ENCODE measurements around the gene RIC1.
"Not testable (repeated sequence)": the region's sequence is repeated elsewhere in the genome, so short reads cannot be mapped to it uniquely, and the experiment has no call there.

RIC1 gene

GRCh38 chr9:5736563-5737346 is 107.8 kb downstream of the RIC1 start:
- no peak for DNase-seq (ENCODE audit: low spot score)

- no peak for DNase-seq (ENCODE audit: low spot score)
These were observed 114.2 kb downstream of the RIC1 start for GRCh38 chr9:5743109-5743508.

- no peak for DNase-seq (ENCODE audit: low spot score)
These were observed 119.5 kb downstream of the RIC1 start for GRCh38 chr9:5748438-5748837.

- no peak for DNase-seq (ENCODE audit: low spot score)
These were observed 120.4 kb downstream of the RIC1 start for GRCh38 chr9:5749306-5749705.

- DNase-seq (ENCODE audit: low spot score) = no peak
These were observed 121.7 kb downstream of the RIC1 start for GRCh38 chr9:5750569-5750968.

DNA sequence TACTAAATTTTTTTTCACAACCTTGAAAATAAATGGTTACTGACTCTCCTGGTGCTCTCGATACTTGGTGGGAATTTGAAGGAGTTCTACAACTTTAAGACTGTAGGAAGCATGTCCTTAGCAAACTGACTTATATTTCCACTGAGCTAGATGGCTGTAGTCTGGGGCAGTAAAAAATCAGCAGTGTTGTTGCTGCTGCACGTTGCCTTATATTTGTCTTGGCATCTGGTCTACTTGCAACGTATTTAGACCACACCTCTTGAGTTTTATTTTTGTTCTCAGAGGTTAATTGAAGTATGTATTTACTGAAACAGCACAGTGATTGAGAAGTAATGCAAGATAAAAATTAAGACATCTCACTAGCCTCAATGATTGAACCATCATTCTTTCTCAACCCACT is 127.7 kb downstream of the RIC1 start:
- no peak for DNase-seq (ENCODE audit: low spot score)

GRCh38 chr9:5760338-5760737 is 131.4 kb downstream of the RIC1 start:
- no peak for DNase-seq (ENCODE audit: low spot score)

DNA sequence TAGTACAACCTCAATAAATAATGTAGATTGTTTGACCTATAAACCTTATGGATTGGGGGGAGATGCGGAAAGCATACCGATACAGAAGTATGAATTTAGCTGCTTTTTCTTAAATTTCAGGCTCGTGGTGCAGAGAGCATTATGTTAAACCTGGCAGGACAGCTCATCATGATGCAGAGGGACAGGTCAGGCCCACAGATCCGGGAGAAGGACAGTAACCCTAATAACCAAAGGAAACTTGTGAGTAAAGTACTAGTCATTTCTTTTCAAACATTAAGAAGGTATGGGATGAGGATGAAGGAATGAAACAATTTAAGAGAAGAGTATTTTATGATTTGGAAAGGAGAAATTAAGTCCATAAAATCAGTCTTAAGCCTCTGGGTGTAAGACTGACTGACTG is 133.5 kb downstream of the RIC1 start:
- no peak for DNase-seq (ENCODE audit: low spot score)

DNA sequence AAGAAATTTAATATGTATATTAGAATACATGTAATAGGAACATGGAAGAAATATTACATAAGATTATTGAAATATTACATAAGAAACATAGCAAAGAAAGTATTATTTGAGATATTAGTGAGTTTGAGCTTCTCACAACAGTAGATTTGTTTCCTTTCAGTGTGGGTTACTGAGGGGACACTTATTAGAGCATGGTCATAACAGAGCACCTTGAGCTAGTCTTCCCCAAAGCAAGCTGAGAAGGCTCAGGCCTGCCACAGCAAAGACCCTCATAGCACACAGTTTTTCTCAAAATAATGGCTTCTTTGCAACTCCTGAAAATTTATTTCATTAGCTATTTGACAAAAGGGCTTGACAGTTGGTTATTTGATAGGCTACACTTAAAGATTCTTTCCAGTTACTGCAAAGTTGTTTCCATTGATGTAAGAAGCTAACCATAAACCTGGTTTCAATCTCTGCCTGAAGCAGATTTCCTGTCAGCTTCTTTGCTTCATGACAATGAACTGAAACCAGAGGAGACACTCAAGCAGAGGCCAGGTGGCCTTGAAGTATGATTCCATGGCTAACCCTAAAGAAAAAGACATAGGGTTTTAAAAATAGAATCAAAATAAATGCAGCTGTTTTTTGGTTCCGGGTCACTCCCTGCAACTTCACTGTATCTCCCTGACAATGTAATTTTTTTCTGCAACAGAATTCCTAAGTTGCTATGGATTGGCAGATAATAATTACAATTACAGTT is 135.4 kb downstream of the RIC1 start:
- no peak for DNase-seq (ENCODE audit: low spot score)

GRCh38 chr9:5767968-5768932 is 139.3 kb downstream of the RIC1 start:
- no peak for DNase-seq (ENCODE audit: low spot score)

DNA sequence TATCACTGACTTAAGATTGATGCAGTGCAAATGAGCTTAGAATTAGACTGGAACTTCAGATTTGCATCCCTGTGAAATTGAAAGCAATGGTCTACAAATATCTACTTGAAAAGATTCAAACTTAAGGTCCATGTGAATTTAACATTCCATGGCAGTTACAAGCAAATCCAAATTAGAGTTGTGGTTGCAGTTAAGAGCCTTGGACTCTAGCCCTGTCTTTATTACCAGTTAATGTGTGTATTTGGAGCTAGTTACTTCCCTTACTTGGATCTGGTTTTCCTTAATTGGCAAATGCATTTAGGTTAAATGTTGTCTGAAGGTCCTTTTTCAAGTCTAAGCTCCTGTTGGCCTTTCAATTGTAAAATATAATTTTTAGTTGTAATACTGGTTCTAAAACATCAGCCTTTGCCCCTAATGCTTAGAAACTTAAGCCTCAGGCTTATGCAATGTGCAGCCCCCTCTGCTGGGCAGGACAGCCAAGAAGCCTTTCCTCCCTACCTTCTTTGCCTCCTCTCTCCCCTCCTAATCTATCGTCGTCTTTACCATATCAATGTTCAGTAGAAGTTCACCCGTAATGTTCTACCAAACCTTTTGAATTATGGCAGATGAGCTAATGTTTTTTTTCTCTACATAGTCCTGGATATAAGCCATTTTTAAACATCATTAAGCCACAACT is 144.6 kb downstream of the RIC1 start:
- DNase-seq (ENCODE audit: low spot score) = peak; percentile 12

DNA sequence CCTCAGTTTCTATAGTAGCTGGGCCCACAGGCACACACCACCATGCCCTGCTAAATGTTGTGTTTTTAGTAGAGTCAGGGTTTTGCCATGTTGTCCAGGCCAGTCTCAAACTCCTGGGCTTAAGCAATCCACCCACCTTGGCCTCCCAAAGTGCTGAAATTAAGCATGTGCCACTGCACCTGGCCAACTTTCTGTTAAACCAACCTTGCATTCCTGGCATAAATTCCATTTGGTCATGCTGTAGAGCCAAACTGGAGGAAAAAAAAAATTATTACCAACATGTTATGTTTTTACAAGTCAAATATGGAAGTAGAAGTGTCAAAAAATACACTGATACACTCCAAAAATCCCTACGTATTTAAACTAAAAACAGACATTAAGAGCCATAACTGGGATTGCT is 149.9 kb downstream of the RIC1 start:
- DNase-seq (ENCODE audit: low spot score) = no peak

- DNase-seq (ENCODE audit: low spot score) = not testable (repeated sequence)
These were observed 150.9 kb downstream of the RIC1 start for GRCh38 chr9:5779705-5780218.

DNA sequence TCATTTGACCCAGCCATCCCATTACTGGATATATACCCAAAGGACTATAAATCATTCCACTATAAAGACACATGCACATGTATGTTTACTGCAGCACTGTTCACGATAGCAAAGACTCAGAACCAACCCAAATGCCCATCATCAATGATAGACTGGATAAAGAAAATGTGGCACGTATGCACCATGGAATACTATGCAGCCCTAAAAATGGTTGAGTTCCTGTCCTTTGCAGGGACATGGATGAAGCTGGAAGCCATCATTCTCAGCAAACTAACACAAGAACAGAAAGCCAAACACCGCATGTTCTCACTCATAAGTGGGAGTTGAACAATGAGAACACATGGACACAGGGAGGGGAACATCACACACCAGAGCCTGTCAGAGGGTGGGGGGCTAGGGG is 154.5 kb downstream of the RIC1 start:
- DNase-seq (ENCODE audit: low spot score) = not testable (repeated sequence)

DNA sequence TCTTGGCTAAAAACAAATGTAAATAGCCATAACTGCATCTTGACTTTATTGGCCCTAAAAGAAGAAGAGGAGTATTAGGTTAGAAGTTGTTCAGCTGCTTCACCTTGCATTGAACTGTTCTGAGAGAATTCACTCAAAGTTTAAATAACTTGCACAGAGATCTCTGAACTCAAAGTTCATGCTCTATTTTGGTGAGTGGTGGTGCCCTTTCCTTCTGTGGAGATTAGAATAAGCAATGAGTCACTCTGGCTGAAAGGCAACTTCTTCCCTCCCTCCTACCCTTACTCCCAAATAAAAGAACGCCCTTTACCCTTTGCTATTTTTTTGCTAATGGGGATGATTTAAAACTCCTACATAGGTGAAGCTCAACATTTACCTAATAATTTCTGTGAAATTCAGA is 155.1 kb downstream of the RIC1 start:
- DNase-seq (ENCODE audit: low spot score) = no peak

DNA sequence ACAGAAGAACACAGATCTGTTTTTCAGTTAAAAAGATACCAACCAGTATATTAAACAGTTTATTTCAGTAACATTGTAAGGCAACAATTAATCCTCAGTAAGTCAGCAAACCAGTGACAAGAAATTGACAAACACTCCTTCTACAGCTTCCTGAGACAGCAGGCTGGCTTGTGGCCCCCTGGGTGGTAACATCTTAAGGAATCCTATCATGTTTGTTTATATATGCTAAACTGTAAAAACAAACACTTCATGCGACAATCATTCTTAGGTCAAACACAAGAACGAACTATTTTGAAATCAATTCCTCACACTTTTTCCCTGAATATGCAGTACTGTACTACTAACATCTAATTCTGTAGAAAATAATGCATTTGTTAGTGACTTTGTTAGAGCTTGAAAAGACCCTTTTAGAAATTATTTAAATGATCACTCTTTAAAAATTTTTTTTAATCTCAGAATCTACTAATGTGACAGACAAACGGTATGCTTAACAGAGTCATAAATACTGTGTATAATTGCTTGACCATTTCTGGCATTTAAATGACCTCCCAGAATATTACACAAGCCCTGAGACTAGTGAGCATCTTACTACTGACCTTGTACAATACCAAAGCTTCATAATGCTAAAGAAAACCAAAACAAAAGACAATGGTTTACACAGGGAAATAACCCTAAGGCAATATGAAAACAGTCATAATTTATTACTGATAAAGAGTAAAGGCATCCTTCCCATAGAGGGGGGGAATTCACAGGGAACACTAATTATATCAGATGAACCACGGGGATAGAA is 155.8 kb downstream of the RIC1 start:
- DNase-seq (ENCODE audit: low spot score) = no peak

GRCh38 chr9:5786370-5787127 is 157.6 kb downstream of the RIC1 start:
- no peak for DNase-seq (ENCODE audit: low spot score)

DNA sequence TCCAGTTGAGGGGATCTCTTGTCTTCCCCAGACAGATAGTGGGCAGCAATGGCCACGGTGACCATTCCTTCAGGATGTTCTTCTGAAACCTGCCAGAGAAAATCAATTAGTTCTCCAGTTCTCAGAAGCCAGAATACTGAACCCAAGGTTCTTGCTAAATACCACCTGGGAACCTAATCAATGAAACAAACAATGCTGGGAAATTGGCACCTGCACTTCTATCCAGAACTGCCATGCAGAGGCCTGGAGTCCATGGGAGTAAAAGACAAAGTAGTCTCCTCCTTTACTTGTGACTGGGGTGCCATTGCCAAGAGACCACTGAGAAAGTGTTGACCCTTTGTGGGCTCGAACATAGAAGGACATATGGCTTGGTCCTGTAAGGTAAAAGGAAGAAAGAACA is 158.3 kb downstream of the RIC1 start:
- no peak for DNase-seq (ENCODE audit: low spot score)

GRCh38 chr9:5787759-5788302 is 158.9 kb downstream of the RIC1 start:
- no peak for DNase-seq (ENCODE audit: low spot score)

- no peak for DNase-seq (ENCODE audit: low spot score)
These were observed 160.6 kb downstream of the RIC1 start for GRCh38 chr9:5789489-5789888.
